K562 (cell line): Measurements from ENCODE around the gene HOXA2. TPM values are rescaled to one million over a fixed set of nuclear protein-coding genes. Genes with fewer than 3 reads are reported as not detected.

Experiments used
- NFE2 ChIP-seq: IDR thresholded peaks from 2 replicates; pipeline ENCODE4 v1.6.1; 2014; ENCODE audit warnings: antibody characterized with exemption, low read depth
- POLR2B ChIP-seq: fragments of 450-650 bp; IDR thresholded peaks from 2 replicates; pipeline ENCODE4 v1.6.1; 2018; ENCODE audit warnings: low read depth; ENCODE audit not compliant: partially characterized antibody
- PTRF ChIP-seq: fragments of 450-650 bp; IDR thresholded peaks from 2 replicates; pipeline ENCODE4 v1.6.1; 2016; ENCODE audit warnings: mild to moderate bottlenecking, missing genetic modification characterization, missing compliant biosample characterization
- RBM34 ChIP-seq: fragments of 200-400 bp; formaldehyde crosslinking; IDR thresholded peaks from 2 replicates; pipeline ENCODE4 v1.6.1; 2018; ENCODE audit warnings: low read length, borderline replicate concordance; ENCODE audit not compliant: insufficient read depth
- polyA plus RNA-seq, 8 experiments: library from polyadenylated mRNA; depleted of rRNA in 4 of 8; stranded (reverse) in 5 of 8; unstranded in 3 of 8; fragments of >200 nt; fragmentation: Nextera tagmentation in 2 of 8; fragmentation: Illumina TruSeq in 1 of 8; extraction: Ambion mirVana in 2 of 8; extraction: Trizol in 1 of 8; gene quantifications; 2 replicates each; pipeline versions ENCODE4 v1.2.1 to v1.2.3, GENCODE V29; 2011 to 2014; ENCODE audit warnings: inconsistent platforms in 1 of 8, missing spikeins in 1 of 8
- total RNA-seq, 7 experiments: library from RNA; depleted of rRNA in 6 of 7; stranded (reverse); fragments of >200 nt in 6 of 7; fragmentation: Illumina TruSeq in 2 of 7; extraction: Trizol in 2 of 7; gene quantifications; 2 replicates each; pipeline versions ENCODE4 v1.2.1 to v1.2.3, GENCODE V29; 2011 to 2021; ENCODE audit warnings: low replicate concordance in 1 of 7
- TF ChIP-seq, protein P1 (sequence below): fragments of 450-650 bp; formaldehyde crosslinking; IDR thresholded peaks from 2 replicates; pipeline ENCODE4 v1.4.0; 2020; ENCODE audit warnings: mild to moderate bottlenecking, moderate library complexity
- TF ChIP-seq, protein P2 (sequence below): fragments of 450-650 bp; IDR thresholded peaks from 2 replicates; pipeline ENCODE4 v1.6.1; 2014; ENCODE audit warnings: low read depth, mild to moderate bottlenecking, moderate library complexity, borderline replicate concordance
- TF ChIP-seq, protein P3 (sequence below): sonication (generic); formaldehyde crosslinking; IDR thresholded peaks from 2 replicates; pipeline ENCODE4 v1.8.0; 2023; ENCODE audit warnings: missing genetic modification reagents, mild to moderate bottlenecking, borderline replicate concordance
- TF ChIP-seq, protein P4 (sequence below): fragments of 450-650 bp; formaldehyde crosslinking; IDR thresholded peaks from 2 replicates; pipeline ENCODE4 v1.4.0; 2020; ENCODE audit warnings: mild to moderate bottlenecking, mixed read lengths

HOXA2 gene
- total and polyA plus RNA-seq, 9 of the 15 experiments (the other 6 are each of a cell fraction or from before 2014, with no cell fraction given), result 0.04 TPM; not detected in 8

DNA sequence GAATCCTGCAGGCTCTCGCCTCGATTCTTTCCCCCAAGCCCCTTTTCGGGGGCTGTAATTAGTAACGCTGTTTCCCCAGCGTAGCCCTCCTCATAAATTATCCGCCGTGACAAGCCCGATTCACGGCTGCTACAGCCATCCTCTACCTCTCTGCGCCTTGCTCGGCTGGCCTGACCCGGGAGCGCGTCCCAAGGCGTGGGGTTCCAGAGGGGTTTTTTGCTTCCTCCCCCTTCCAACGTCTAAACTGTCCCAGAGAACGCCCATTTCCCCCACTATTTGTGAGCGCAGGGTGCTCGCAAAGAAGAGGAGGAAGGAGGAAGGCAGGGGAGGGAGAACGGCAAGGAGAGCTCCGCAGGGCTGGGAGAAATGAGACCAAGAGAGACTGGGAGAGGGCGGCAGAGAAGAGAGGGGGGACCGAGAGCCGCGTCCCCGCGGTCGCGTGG, 40.1 kb upstream of the HOXA2 start (continued):
- TF ChIP-seq, protein P1, sequence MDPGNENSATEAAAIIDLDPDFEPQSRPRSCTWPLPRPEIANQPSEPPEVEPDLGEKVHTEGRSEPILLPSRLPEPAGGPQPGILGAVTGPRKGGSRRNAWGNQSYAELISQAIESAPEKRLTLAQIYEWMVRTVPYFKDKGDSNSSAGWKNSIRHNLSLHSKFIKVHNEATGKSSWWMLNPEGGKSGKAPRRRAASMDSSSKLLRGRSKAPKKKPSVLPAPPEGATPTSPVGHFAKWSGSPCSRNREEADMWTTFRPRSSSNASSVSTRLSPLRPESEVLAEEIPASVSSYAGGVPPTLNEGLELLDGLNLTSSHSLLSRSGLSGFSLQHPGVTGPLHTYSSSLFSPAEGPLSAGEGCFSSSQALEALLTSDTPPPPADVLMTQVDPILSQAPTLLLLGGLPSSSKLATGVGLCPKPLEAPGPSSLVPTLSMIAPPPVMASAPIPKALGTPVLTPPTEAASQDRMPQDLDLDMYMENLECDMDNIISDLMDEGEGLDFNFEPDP (CRISPR knock-in tag), result no peak
- TF ChIP-seq RBM34 (no peak), PTRF (tag) (no peak), POLR2B (no peak), NFE2 (no peak)
- TF ChIP-seq, protein P2, sequence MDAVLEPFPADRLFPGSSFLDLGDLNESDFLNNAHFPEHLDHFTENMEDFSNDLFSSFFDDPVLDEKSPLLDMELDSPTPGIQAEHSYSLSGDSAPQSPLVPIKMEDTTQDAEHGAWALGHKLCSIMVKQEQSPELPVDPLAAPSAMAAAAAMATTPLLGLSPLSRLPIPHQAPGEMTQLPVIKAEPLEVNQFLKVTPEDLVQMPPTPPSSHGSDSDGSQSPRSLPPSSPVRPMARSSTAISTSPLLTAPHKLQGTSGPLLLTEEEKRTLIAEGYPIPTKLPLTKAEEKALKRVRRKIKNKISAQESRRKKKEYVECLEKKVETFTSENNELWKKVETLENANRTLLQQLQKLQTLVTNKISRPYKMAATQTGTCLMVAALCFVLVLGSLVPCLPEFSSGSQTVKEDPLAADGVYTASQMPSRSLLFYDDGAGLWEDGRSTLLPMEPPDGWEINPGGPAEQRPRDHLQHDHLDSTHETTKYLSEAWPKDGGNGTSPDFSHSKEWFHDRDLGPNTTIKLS, result no peak
- TF ChIP-seq, protein P3, sequence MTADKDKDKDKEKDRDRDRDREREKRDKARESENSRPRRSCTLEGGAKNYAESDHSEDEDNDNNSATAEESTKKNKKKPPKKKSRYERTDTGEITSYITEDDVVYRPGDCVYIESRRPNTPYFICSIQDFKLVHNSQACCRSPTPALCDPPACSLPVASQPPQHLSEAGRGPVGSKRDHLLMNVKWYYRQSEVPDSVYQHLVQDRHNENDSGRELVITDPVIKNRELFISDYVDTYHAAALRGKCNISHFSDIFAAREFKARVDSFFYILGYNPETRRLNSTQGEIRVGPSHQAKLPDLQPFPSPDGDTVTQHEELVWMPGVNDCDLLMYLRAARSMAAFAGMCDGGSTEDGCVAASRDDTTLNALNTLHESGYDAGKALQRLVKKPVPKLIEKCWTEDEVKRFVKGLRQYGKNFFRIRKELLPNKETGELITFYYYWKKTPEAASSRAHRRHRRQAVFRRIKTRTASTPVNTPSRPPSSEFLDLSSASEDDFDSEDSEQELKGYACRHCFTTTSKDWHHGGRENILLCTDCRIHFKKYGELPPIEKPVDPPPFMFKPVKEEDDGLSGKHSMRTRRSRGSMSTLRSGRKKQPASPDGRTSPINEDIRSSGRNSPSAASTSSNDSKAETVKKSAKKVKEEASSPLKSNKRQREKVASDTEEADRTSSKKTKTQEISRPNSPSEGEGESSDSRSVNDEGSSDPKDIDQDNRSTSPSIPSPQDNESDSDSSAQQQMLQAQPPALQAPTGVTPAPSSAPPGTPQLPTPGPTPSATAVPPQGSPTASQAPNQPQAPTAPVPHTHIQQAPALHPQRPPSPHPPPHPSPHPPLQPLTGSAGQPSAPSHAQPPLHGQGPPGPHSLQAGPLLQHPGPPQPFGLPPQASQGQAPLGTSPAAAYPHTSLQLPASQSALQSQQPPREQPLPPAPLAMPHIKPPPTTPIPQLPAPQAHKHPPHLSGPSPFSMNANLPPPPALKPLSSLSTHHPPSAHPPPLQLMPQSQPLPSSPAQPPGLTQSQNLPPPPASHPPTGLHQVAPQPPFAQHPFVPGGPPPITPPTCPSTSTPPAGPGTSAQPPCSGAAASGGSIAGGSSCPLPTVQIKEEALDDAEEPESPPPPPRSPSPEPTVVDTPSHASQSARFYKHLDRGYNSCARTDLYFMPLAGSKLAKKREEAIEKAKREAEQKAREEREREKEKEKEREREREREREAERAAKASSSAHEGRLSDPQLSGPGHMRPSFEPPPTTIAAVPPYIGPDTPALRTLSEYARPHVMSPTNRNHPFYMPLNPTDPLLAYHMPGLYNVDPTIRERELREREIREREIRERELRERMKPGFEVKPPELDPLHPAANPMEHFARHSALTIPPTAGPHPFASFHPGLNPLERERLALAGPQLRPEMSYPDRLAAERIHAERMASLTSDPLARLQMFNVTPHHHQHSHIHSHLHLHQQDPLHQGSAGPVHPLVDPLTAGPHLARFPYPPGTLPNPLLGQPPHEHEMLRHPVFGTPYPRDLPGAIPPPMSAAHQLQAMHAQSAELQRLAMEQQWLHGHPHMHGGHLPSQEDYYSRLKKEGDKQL (CRISPR knock-in tag), result no peak
- TF ChIP-seq, protein P4, sequence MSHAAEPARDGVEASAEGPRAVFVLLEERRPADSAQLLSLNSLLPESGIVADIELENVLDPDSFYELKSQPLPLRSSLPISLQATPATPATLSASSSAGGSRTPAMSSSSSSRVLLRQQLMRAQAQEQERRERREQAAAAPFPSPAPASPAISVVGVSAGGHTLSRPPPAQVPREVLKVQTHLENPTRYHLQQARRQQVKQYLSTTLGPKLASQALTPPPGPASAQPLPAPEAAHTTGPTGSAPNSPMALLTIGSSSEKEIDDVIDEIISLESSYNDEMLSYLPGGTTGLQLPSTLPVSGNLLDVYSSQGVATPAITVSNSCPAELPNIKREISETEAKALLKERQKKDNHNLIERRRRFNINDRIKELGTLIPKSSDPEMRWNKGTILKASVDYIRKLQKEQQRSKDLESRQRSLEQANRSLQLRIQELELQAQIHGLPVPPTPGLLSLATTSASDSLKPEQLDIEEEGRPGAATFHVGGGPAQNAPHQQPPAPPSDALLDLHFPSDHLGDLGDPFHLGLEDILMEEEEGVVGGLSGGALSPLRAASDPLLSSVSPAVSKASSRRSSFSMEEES (CRISPR knock-in tag), result no peak
